ENCODE measurements around the gene IGLL1.
"Not testable (repeated sequence)": the region's sequence is repeated elsewhere in the genome, so short reads cannot be mapped to it uniquely, and the experiment has no call there.

IGLL1 gene

GRCh38 chr22:23562186-23562585 lies 17.9 kb downstream of the IGLL1 start:
- no peak for DNase-seq (ENCODE audit: low read depth in 2 of 2)

- DNase-seq (ENCODE audit: low read depth in 2 of 2), result not testable (repeated sequence)
Observed at GRCh38 chr22:23561025-23561510, 19.0 kb downstream of the IGLL1 start.

- DNase-seq (ENCODE audit: low read depth in 2 of 2), result not testable (repeated sequence)
Observed at GRCh38 chr22:23560215-23560614, 19.9 kb downstream of the IGLL1 start.

DNA sequence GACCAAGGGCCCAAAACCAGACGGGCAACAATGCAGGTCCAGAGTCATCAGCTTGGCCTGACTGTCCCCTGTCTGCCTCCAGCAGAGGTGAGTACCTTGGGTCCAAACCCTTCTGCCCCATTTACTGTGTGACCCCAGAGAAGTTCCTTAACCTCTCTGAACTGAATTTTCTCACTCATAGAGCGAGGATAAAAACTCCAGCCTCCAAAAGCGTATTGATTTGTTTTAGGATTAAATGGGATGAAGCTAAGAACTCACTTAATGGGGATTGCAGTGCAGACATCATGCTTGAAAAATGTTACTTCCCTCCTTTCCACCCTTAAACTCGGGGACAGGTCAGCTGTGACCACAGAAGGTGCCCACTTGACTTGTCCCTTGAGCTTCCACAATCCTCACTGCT lies 22.6 kb downstream of the IGLL1 start:
- DNase-seq (ENCODE audit: low read depth in 2 of 2), result no peak

DNA sequence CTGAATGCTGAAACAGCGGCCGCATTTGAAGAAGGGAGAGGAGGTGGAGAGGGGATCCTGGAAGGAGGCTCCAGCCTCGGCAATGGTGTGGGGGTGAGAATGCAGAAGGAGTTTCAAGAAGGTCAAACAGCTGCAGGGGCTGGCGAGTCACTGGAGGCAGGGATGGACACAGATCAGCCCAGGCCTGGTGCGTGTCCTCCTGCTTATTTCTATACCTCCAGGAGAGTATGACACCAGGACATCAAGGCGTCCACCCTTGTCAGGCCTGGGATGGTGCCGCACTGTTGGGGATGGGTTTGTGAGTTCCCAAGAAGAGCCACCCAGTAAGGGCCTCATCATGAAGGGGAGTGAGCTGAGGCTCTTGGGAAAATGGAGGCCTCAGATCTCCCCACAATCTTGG lies 23.1 kb downstream of the IGLL1 start:
- DNase-seq (ENCODE audit: low read depth in 2 of 2), result no peak

DNA sequence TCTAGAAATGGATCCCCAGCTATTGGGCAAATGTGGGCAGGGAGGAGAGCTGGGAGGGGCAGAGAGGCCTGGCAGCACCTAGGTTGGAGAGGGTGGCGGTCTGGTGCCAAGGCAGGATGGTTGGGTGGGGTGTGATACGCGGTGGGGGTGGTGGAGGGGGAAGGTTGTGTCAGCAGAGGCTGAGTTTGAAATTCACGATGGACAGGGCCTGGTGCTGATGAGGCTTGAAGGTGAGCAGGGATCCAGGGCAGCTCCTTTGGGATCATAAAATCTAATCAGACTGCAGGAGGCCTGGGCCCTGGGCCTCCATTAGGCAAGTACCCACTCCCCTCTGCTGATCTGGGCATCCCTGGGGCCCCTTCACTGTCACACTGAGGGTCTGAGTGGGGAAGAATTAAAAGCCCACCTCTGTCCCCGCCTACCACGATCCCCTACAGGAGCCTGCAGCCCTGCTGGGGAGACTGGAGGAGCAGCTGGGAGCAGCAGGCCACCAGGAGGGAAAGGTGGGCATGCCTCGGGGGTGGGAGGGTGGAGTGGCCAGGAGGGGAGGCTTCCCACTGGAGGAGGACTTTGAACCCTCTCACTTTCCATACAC lies 24.0 kb downstream of the IGLL1 start:
- no peak for DNase-seq (ENCODE audit: low read depth in 2 of 2)

GRCh38 chr22:23555118-23555517 lies 25.0 kb downstream of the IGLL1 start:
- DNase-seq (ENCODE audit: low read depth in 2 of 2), result no peak

DNA sequence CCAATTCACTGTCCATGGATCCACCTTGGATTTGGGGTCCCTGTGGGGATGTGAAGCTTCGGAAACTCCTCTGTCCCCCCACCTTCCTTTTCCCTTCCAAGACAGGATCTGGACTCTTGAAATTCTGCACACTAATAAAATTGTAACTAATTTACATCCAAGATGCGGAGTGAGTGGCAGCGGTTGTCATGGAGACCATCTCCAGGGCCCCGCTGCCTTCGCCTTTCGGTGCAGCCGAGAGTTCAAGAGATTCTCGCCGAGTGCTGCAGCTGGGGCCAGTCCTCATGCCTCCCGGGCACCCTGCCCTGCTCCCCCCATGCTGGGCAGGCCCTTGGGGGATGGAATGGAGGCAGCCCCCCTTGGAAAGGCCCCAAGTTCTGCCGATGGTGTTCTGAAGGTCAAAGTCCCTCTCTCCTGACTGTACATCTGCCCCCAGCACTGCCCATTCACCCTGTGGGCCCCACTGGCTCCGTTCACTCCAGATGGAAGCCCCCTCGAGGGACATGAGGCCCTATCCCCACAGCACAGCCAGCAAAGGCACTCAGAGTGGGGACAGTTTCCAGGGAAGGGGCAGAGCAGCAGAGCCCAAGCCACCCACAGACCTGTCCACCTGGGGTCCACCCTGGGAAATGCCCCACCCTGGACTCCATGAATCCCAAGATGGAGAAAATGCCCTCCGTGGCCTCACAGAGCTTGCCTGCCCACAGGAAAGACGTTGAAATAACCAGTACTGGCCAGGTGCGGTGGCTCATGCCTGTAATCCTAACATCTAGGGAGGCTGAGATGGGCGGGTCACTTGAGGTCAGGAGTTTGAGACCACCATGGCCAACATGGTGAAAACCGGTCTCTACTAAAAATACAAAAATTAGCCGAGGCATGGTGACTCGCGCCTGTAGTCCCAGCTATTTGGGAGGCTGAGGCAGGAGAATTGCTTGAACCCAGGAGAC lies 25.9 kb downstream of the IGLL1 start:
- no peak for DNase-seq (ENCODE audit: low read depth in 2 of 2)

- DNase-seq (ENCODE audit: low read depth in 2 of 2), result no peak
Observed at GRCh38 chr22:23553438-23553837, 26.7 kb downstream of the IGLL1 start.

GRCh38 chr22:23552573-23552972 lies 27.5 kb downstream of the IGLL1 start:
- DNase-seq (ENCODE audit: low read depth in 2 of 2), result no peak

DNA sequence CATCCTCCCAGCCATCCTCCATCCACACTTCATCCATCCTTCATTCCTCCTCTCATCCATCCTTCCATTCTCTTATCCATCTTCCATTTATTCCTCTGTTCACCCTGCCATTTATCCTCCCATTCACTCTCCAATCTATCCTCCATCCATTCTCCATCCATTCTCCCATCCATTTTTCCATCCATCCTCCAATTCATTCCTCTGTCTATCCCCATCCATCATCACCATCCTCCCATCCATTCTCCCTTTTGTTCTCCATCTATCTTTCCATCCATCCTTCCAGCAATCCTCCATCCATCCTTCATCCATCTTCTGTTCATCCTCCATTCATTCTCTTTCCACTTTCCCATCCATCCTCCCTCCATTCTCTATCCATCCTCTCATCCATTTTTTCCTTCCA lies 28.7 kb downstream of the IGLL1 start:
- DNase-seq (ENCODE audit: low read depth in 2 of 2), result no peak

DNA sequence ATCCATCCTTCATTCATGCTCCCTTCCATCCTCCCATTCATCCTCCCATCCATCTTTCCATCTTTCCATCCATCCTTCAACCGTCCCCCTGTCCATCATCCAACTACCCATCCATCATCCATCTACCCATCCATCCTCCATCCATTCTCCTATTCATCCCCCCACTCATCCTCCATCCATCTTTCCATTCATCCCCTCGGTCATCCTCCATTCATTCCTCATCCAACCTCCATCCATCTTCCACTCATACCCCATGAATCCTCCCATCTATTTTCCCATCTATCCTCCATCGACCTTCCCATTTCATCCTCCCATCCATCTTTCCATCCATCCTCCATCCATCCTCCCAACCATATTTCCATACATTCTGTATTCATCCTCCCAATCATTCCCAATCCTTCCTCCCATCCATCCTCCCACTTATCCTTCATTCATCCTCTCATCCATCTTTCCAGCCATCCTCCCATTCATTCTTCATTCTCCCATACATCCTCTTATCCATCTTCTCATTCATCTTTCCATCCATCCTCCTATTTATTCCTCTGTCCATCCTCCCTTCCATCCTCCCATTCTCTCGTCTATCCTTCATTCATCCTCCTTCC lies 29.9 kb downstream of the IGLL1 start:
- no peak for DNase-seq (ENCODE audit: low read depth in 2 of 2)

- DNase-seq (ENCODE audit: low read depth in 2 of 2), result no peak
Observed at GRCh38 chr22:23549198-23549595, 30.9 kb downstream of the IGLL1 start.

GRCh38 chr22:23548501-23549197 lies 31.4 kb downstream of the IGLL1 start:
- no peak for DNase-seq (ENCODE audit: low read depth in 2 of 2)

DNA sequence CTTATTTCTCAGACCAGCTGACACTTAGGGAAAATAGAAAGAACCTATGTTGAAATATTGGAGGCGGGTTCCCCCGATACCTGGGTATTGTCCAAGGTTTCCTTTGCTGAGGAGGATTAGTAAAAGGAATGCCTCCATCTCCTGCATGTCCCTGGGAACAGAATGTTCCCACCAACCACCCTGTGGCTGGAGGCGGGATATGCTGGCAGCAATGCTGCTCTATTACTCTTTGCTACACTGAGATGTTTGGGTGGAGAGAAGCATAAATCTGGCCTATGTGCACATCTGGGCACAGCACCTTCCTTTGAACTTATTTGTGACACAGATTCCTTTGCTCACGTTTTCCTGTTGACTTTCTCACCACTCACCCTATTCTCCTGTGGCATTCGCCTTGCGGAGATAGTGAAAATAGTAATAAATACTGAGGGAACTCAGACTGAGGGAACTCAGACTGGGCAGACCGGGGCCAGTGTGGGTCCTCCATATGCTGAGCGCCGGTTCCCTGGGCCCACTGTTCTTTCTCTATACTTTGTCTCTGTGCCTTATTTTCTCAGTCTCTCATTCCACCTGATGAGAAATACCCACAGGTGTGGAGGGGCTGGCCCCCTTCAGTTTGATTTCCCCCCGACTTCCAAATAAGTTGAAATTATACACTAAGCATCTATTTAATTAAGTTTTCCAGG lies 32.1 kb downstream of the IGLL1 start:
- no peak for DNase-seq (ENCODE audit: low read depth in 2 of 2)

- DNase-seq (ENCODE audit: low read depth in 2 of 2), result not testable (repeated sequence)
Observed at GRCh38 chr22:23547382-23547781, 32.7 kb downstream of the IGLL1 start.

DNA sequence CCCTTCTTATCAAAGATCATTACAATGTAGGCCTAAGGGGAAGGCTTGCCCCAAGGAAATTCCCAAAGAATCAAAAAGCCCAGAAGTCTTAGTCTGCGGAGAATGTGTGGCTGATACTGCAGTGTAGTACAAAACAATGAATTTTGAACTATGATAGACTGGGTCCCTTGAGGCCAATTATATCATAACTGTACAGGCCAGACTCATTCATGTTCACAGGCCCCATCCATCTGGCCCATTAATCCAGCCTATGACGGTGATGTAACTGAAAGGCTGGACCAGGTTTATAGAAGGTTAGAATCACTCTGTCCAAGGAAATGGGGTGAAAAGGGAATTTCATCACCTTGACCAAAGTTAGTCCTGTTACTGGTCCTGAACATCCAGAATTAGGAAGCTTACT lies 35.2 kb downstream of the IGLL1 start:
- DNase-seq (ENCODE audit: low read depth in 2 of 2), result no peak

GRCh38 chr22:23543506-23544000 lies 36.5 kb downstream of the IGLL1 start:
- not testable (repeated sequence) for DNase-seq (ENCODE audit: low read depth in 2 of 2)

GRCh38 chr22:23542933-23543332 lies 37.2 kb downstream of the IGLL1 start:
- DNase-seq (ENCODE audit: low read depth in 2 of 2), result no peak

DNA sequence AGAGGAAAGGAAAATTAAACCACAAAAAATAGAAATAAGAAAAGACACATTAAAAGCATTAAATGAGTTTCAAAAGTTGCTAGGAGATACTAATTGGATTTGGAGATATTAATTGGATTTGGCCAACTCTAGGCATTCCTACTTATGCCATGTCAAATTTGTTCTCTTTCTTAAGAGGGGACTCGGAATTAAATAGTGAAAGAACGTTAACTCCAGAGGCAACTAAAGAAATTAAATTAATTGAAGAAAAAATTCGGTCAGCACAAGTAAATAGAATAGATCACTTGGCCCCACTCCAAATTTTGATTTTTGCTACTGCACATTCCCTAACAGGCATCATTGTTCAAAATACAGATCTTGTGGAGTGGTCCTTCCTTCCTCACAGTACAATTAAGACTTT lies 37.7 kb downstream of the IGLL1 start:
- DNase-seq (ENCODE audit: low read depth in 2 of 2), result not testable (repeated sequence)

- not testable (repeated sequence) for DNase-seq (ENCODE audit: low read depth in 2 of 2)
Observed at GRCh38 chr22:23541849-23542281, 38.2 kb downstream of the IGLL1 start.
